8988T (cell line): ENCODE measurements around the gene SEPTIN3.

Experiments used
- DNase-seq: peaks from one replicate; pipeline ENCODE4 v3.0.0; 2011

Gene SEPTIN3

GRCh38 chr22:41976070-41976901 lies 7.0 kb downstream of the SEPTIN3 start:
- DNase-seq: peak; percentile 61

DNA sequence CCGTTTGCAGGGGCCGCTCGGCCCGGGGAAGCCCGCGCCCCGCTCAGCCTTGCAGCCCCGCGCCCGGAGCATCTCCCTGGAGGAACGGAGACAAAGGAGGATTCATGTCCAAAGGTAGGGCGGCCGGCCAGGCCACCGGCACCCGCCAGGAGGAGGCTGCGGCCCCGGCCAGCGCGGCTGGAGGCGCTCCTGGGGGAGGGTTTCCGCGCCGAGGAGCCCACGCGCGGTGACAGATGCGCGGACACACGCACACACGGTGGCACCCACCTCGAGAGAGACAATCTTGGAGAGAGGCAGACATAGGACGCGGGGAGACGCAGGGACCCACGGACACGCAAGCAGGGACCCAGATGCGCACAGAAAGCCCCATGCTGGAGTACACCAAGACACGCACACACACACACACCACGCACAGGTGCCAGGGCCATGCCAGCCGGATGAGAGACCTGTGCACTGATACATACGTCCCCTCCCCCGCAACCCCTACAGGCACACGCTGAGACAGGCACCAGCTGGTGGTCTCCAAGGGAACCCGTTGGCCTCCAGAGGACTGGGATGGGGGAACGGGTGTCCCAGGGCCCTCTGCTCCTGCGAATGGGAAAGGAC lies 7.8 kb downstream of the SEPTIN3 start:
- peak; percentile 49 for DNase-seq

DNA sequence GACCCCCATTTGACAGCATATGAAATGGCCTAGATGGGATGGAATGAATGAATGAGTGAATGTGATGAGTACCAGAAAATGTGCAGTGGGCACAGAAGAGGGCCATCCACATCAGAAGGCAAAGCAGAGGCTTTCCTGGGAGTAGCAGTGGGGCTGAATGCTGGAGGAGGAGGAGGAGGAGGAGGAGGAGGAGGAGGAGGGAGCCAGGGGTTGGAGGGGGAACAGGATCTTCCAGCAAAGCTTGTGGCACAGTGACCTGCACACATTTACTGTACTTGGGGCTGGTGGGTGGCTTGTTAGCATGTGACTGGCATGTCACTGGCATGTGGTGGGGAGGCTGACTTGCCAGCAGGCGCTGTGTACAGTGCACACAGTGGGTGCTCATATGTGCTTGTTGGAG lies 9.5 kb downstream of the SEPTIN3 start:
- DNase-seq: no peak

GRCh38 chr22:41979423-41980250 lies 10.4 kb downstream of the SEPTIN3 start:
- DNase-seq: no peak

DNA sequence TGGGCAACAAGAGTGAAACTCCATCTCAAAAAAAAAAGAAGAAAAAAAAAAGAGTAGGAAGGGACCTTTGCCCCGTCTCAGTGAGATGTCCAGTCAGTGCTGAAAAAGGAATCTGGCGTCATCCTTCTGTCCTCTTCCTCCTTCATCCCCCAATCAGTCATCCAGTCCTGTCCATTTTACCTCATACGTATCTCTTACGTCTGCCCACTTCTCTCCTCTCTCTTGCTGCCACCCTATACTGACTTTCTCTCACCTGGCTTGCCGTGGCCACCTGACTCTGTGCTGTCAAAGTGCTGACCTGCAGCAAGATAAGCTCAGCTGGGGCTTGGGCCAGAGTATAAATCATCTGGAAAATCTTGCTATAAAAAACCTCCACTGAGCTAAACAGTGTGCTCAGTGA lies 13.6 kb downstream of the SEPTIN3 start:
- DNase-seq: no peak

DNA sequence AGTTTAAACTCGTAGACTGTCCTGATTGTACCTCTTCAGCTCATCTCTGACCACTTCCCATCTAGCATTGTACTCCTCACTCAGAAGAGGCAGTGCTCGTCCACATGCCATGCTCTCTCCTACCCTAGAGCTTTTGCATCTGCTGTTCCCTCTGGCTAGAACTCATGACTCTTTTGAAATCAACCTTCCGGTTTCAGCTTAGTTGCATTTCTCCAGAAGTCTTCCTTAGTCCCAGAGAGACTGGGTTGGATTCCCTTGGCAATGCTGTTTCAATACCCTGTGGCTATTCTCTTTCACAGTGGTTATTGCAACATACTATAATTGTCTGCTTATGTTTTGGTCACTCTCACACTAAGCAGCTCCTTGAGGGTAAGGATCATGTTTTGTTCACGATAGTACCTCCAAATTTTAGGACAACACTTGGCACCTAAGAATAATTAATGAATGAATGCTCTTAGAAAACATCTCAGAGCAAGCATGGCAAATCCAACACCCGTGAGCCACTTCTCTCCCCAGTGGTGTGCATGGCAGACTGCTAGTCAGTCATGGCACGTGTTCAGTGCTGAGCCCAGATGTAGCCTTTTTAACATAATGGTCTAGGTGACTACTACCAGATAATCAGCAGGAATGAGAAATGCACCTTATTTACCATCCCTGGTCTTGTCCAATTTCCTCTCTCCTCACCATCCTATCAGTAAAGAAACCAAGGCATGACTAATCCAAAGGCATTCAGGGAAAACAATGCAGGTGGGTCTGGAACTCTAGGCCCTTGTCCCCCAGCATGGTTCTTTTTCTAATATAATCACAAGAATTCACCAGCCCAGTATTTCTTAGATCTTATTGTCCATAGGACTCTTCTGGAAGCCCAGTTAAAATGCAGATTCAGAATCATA lies 14.5 kb downstream of the SEPTIN3 start:
- DNase-seq: no peak

DNA sequence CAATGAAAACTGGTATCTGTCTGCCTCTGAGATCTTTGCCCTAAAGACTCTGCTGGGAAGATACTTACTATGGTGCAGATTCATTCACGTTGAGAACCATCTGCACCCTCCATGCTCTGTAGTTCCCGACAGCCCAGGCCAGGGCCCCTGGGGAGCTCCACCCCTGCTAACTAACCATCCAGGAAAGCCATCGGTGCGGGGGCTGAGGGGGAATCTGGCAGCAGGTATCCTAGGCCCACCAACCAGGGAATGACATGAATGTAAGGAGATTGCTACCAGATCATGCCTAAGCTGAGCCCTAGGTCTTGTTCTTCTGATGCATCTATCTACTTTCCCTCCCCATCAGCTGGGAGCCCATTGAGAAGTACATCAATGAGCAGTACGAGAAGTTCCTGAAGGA lies 18.0 kb downstream of the SEPTIN3 start:
- DNase-seq: no peak

DNA sequence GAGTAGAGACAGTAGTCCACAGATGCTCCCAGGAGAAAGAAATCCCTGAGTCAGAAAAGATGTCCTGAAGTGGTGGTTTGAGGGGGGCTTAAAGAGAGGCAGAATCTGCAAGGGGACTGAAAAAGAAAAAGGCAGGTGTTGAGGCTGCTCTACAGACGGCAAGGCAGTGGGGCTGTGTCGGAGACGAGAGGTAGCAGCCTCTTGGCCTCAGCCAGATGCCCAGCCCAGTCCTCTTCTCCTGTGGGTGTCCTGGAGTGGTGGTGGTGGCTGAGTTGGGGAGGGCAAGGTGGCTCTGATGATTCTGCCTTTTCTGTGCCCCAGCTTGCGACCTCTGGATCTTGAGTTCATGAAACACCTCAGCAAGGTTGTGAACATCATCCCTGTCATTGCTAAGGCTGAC lies 20.0 kb downstream of the SEPTIN3 start:
- DNase-seq: no peak

- no peak for DNase-seq
Measured at GRCh38 chr22:41991111-41991510, 21.9 kb downstream of the SEPTIN3 start.

DNA sequence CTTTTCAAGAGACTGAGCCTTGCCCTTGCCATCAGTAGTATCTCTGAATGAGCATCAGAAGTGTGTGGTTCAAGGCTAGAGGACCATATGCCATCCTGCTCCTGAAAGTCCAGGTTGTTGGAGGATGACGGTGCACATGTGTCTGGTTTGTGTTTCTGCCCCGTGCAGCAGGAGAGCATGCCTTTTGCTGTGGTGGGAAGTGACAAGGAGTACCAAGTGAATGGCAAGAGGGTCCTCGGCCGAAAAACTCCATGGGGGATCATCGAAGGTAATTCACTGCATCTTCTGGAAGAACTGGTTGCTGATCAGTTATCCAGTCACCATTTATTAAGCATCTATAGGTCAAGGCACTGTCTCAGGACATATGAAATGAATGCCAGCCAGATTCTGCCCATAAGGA lies 23.3 kb downstream of the SEPTIN3 start:
- no peak for DNase-seq

GRCh38 chr22:41995211-41995610 lies 26.0 kb downstream of the SEPTIN3 start:
- DNase-seq: no peak

DNA sequence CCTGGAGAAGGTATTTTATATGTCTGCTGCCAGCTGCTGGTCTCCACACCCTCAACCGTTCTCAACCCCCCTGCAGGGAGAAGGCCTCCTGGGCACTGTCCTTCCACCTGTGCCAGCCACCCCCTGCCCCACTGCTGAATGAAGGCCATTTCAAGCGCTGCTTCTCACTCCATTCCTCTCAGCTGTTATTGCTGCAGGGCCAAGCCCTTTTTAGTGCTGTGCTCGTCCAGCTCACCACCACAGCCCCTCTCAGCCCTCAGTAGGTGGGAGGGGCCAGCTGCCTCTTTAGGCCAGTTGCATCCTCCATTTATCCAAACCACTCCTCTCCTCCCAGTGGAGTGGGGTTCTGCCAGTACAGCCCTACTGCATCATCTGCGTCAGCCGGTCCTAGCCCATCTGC lies 27.6 kb downstream of the SEPTIN3 start:
- DNase-seq: no peak

GRCh38 chr22:41998361-41999261 lies 29.4 kb downstream of the SEPTIN3 start, which contains the start of gene WBP2NL:
WBP2NL (plus strand) TSS chr22:41998788; CDS start chr22:41998819, 31 bp downstream.
- no peak for DNase-seq

GRCh38 chr22:42000466-42000865 lies 31.2 kb downstream of the SEPTIN3 start:
- DNase-seq: no peak

- DNase-seq: no peak
Measured at GRCh38 chr22:42001121-42001520, 31.9 kb downstream of the SEPTIN3 start.

- no peak for DNase-seq
Measured at GRCh38 chr22:42001706-42002105, 32.5 kb downstream of the SEPTIN3 start.

GRCh38 chr22:42007922-42008321 lies 38.7 kb downstream of the SEPTIN3 start:
- no peak for DNase-seq

DNA sequence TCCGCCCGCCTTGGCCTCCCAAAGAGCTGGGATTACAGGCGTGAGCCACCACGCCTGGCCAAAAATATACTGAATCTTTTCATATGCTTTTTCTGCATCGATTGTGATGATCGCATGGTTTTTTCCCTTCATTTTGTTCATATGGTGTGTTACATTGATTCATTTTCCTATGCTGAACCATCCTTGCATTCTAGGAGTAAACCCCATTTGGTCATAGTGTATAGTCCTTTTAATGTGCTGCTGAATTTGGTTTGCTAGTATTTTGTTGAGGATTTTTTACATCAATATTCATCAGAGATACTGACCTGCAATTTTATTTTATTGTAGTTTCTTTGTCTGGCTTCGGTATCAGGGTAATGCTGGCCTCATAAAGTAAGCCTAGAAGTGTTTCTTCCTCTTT lies 41.5 kb downstream of the SEPTIN3 start:
- DNase-seq: no peak

- no peak for DNase-seq
Measured at GRCh38 chr22:42013385-42013784, 44.1 kb downstream of the SEPTIN3 start.

DNA sequence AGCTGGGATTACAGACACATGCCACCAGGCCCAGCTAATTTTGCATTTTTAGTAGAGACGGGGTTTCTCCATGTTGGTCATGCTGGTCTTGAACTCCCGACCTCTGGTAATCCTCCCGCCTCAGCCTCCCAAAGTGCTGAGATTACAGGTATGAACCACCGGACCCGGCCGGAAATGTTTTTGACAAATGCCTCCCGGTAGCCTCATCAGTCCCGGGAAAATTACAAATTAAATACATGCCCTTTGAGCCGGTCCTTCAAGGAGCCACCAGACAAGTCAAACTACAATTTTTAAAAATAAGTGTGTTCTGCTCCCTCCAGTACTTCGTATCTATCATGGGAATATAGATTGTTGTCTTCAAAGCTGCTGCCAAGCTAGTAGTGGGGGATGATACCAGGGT lies 46.9 kb downstream of the SEPTIN3 start:
- DNase-seq: no peak

DNA sequence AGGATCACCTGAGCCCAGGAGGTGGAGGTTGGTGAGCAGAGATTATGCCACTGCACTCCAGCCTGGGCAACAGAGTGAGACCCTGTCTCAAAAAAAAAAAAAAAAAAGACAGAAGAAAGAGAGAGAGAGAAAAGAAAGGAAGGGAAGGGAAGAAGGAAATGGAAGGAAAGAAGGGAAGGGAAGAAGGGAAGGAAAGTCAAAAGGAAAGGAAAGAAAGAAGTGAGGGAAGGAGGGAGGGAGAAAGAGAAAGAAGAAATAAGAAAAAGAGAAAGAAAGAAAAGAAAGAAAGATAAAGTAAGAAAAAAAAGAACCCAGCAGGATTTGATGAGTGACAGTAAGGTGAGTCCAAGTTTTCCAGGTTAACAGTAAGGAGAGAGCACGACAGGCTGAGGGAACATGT lies 49.0 kb downstream of the SEPTIN3 start:
- no peak for DNase-seq
